ENCODE measurements around the gene KIDINS220. TPM values are rescaled to one million over a fixed set of nuclear protein-coding genes. Genes with fewer than 3 reads are reported as not detected.

KIDINS220 gene
- total and polyA plus RNA-seq, 2 of the 13 experiments (the other 11 are each of a cell fraction or from before 2014, with no cell fraction given): 25.2 to 32.3 TPM

DNA sequence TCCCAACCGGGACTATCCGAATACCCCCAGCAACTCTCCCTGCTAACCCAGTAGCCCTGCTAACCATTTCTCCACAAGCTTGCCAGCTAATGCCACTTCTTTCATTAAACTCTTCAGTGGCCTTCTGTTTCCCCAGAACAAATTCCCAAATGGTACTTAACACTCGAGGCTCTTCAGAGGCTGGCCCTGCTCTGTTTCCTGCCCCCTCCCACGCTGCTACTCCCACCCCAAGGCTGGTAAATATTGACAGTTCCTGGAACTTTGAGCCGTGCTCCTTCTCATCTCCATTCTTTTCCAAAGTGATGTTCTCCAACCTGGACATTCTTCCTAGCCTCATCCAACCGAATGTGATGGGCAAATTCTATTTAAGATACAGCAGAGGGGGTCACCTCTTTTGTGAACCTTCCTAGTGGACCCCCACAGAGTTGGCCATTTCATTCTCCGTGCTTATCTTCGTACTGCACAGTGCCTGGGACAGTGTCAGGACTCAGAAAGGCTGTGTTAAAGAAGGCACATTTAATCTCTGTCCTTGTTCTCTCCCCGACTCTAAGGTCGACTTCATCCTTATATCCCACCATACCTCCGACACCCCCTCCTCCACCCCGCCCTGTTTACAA is 3.2 kb upstream of the KIDINS220 start (continued):
- TF ChIP-seq, protein P1, sequence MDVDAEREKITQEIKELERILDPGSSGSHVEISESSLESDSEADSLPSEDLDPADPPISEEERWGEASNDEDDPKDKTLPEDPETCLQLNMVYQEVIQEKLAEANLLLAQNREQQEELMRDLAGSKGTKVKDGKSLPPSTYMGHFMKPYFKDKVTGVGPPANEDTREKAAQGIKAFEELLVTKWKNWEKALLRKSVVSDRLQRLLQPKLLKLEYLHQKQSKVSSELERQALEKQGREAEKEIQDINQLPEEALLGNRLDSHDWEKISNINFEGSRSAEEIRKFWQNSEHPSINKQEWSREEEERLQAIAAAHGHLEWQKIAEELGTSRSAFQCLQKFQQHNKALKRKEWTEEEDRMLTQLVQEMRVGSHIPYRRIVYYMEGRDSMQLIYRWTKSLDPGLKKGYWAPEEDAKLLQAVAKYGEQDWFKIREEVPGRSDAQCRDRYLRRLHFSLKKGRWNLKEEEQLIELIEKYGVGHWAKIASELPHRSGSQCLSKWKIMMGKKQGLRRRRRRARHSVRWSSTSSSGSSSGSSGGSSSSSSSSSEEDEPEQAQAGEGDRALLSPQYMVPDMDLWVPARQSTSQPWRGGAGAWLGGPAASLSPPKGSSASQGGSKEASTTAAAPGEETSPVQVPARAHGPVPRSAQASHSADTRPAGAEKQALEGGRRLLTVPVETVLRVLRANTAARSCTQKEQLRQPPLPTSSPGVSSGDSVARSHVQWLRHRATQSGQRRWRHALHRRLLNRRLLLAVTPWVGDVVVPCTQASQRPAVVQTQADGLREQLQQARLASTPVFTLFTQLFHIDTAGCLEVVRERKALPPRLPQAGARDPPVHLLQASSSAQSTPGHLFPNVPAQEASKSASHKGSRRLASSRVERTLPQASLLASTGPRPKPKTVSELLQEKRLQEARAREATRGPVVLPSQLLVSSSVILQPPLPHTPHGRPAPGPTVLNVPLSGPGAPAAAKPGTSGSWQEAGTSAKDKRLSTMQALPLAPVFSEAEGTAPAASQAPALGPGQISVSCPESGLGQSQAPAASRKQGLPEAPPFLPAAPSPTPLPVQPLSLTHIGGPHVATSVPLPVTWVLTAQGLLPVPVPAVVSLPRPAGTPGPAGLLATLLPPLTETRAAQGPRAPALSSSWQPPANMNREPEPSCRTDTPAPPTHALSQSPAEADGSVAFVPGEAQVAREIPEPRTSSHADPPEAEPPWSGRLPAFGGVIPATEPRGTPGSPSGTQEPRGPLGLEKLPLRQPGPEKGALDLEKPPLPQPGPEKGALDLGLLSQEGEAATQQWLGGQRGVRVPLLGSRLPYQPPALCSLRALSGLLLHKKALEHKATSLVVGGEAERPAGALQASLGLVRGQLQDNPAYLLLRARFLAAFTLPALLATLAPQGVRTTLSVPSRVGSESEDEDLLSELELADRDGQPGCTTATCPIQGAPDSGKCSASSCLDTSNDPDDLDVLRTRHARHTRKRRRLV (CRISPR knock-in tag; IDR thresholded peaks at IDR 0.05): no peak
- TF ChIP-seq ZNF12 (CRISPR knock-in tag; IDR thresholded peaks at IDR 0.05): no peak
- TF ChIP-seq ZNF713 (CRISPR knock-in tag; IDR thresholded peaks at IDR 0.05): no peak
- no peak for TF ChIP-seq STAT5B (CRISPR knock-in tag; IDR thresholded peaks at IDR 0.05)
- TF ChIP-seq, protein P2, sequence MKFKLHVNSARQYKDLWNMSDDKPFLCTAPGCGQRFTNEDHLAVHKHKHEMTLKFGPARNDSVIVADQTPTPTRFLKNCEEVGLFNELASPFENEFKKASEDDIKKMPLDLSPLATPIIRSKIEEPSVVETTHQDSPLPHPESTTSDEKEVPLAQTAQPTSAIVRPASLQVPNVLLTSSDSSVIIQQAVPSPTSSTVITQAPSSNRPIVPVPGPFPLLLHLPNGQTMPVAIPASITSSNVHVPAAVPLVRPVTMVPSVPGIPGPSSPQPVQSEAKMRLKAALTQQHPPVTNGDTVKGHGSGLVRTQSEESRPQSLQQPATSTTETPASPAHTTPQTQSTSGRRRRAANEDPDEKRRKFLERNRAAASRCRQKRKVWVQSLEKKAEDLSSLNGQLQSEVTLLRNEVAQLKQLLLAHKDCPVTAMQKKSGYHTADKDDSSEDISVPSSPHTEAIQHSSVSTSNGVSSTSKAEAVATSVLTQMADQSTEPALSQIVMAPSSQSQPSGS (CRISPR knock-in tag; IDR thresholded peaks at IDR 0.05): 0 out of 2 replicates have a peak, but pooled peaks have one; percentile 24
- TF ChIP-seq SUZ12 (IDR thresholded peaks at IDR 0.05; ENCODE audit: low read depth, low read length): no peak
- no peak for TF ChIP-seq NFRKB (IDR thresholded peaks at IDR 0.05)
- TF ChIP-seq TAF1 (CRISPR knock-in tag; IDR thresholded peaks at IDR 0.05): no peak
- TF ChIP-seq, protein P3, sequence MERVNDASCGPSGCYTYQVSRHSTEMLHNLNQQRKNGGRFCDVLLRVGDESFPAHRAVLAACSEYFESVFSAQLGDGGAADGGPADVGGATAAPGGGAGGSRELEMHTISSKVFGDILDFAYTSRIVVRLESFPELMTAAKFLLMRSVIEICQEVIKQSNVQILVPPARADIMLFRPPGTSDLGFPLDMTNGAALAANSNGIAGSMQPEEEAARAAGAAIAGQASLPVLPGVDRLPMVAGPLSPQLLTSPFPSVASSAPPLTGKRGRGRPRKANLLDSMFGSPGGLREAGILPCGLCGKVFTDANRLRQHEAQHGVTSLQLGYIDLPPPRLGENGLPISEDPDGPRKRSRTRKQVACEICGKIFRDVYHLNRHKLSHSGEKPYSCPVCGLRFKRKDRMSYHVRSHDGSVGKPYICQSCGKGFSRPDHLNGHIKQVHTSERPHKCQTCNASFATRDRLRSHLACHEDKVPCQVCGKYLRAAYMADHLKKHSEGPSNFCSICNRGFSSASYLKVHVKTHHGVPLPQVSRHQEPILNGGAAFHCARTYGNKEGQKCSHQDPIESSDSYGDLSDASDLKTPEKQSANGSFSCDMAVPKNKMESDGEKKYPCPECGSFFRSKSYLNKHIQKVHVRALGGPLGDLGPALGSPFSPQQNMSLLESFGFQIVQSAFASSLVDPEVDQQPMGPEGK (CRISPR knock-in tag; IDR thresholded peaks at IDR 0.05): peak; percentile 100
- TF ChIP-seq YY1 (IDR thresholded peaks at IDR 0.05; ENCODE audit: insufficient read depth, insufficient replicate concordance, low read depth, low read length): no peak
- no peak for TF ChIP-seq ZFP82 (CRISPR knock-in tag; IDR thresholded peaks at IDR 0.05; ENCODE audit: borderline replicate concordance)
- no peak for TF ChIP-seq HNRNPK (IDR thresholded peaks at IDR 0.05; ENCODE audit: low read depth, low read length, poor library complexity, severe bottlenecking)
- no peak for TF ChIP-seq MTA1 (CRISPR knock-in tag; IDR thresholded peaks at IDR 0.05; ENCODE audit: borderline replicate concordance)
- no peak; the same call in 1 of the 2 replicates for TF ChIP-seq ZNF790 (CRISPR knock-in tag; IDR thresholded peaks at IDR 0.05; ENCODE audit: borderline replicate concordance)
- TF ChIP-seq SP2 (CRISPR knock-in tag; IDR thresholded peaks at IDR 0.05): no peak
- no peak for TF ChIP-seq ZBTB8A (CRISPR knock-in tag; IDR thresholded peaks at IDR 0.05; ENCODE audit: borderline replicate concordance, low read depth)
- no peak for TF ChIP-seq ZNF776 (CRISPR knock-in tag; IDR thresholded peaks at IDR 0.05)
- no peak for TF ChIP-seq KLF11 (CRISPR knock-in tag; IDR thresholded peaks at IDR 0.05)
- TF ChIP-seq XRCC5 (optimal IDR thresholded peaks at IDR 0.05; ENCODE audit: low read length): peak; percentile 93
- TF ChIP-seq NPAS2 (CRISPR knock-in tag; IDR thresholded peaks at IDR 0.05; ENCODE audit: borderline replicate concordance): no peak
- TF ChIP-seq ZNF772 (CRISPR knock-in tag; IDR thresholded peaks at IDR 0.05): no peak
- TF ChIP-seq ZNF792 (CRISPR knock-in tag; IDR thresholded peaks at IDR 0.05): peak; percentile 71; the same call in 1 of the 2 replicates

Data from HepG2 (cell line).